HL-60/S4 treated with phorbol 12-myristate 13-acetate at 8.2 ng/mL for 4 days and 3 days (cell line): ENCODE measurements around the gene LRRC2.
"Not testable (repeated sequence)": the region's sequence is repeated elsewhere in the genome, so short reads cannot be mapped to it uniquely, and the experiment has no call there.

ENCODE experiments used
- in situ Hi-C: fragments of 300-500 bp; cut with MboI; formaldehyde crosslinking; loops from 2 replicates; pipeline ENCODE4 v1.15.0; 2022; ENCODE audit warnings: low sequenced_read_pairs

The LRRC2 gene

GRCh38 chr3:46501702-46502101 is 64.4 kb downstream of the LRRC2 start:
- in situ Hi-C loops, result no loop called here

GRCh38 chr3:46500656-46501635 is 65.2 kb downstream of the LRRC2 start:
- in situ Hi-C loops, result no loop called here

- in situ Hi-C loops, result no loop called here
Measured at GRCh38 chr3:46498916-46499519, 67.1 kb downstream of the LRRC2 start.

- in situ Hi-C loops, result no loop called here
Measured at GRCh38 chr3:46497556-46498265, 68.4 kb downstream of the LRRC2 start, which contains the start of gene RTP3. Gene RTP3 (plus strand): TSS chr3:46497976. CDS start chr3:46498063, 87 bp downstream.

GRCh38 chr3:46496746-46497555 is 69.2 kb downstream of the LRRC2 start:
- in situ Hi-C loops, result no loop called here

GRCh38 chr3:46495901-46496456 is 70.1 kb downstream of the LRRC2 start:
- in situ Hi-C loops, result no loop called here

- in situ Hi-C loops, result not testable (repeated sequence)
Measured at GRCh38 chr3:46494491-46494890, 71.6 kb downstream of the LRRC2 start.

- in situ Hi-C loops, result no loop called here
Measured at GRCh38 chr3:46492890-46493547, 73.1 kb downstream of the LRRC2 start.

- in situ Hi-C loops, result no loop called here
Measured at GRCh38 chr3:46491089-46492070, 74.7 kb downstream of the LRRC2 start.

GRCh38 chr3:46490338-46491084 is 75.6 kb downstream of the LRRC2 start:
- in situ Hi-C loops, result no loop called here

GRCh38 chr3:46489875-46490274 is 76.2 kb downstream of the LRRC2 start:
- in situ Hi-C loops, result no loop called here

- in situ Hi-C loops, result no loop called here
Measured at GRCh38 chr3:46489381-46489780, 76.7 kb downstream of the LRRC2 start.

GRCh38 chr3:46488735-46489361 is 77.3 kb downstream of the LRRC2 start:
- in situ Hi-C loops, result no loop called here

GRCh38 chr3:46485779-46486175 is 80.3 kb downstream of the LRRC2 start:
- in situ Hi-C loops, result no loop called here

- in situ Hi-C loops, result no loop called here
Measured at GRCh38 chr3:46484911-46485778, 81.0 kb downstream of the LRRC2 start.

GRCh38 chr3:46484388-46484787 is 81.7 kb downstream of the LRRC2 start:
- in situ Hi-C loops, result no loop called here
